Measurements from ENCODE around the gene CDK3.
A peak's percentile ranks its signal among the peaks of the same experiment; 100 is the strongest.

The CDK3 gene

GRCh38 chr17:76049836-76050537 lies 49.3 kb downstream of the CDK3 start:
- TF ChIP-seq TEAD4 (IDR thresholded peaks at IDR 0.05) = no peak
- TF ChIP-seq FOXM1 (IDR thresholded peaks at IDR 0.05; ENCODE audit: borderline replicate concordance, low read depth) = no peak
- TF ChIP-seq EP300 (IDR thresholded peaks at IDR 0.05; ENCODE audit: borderline replicate concordance) = no peak
- TF ChIP-seq TCF12 (IDR thresholded peaks at IDR 0.05; ENCODE audit: low read depth) = no peak
- TF ChIP-seq TAF1 (IDR thresholded peaks at IDR 0.05; ENCODE audit: low read depth) = no peak

GRCh38 chr17:76050538-76051467 lies 50.1 kb downstream of the CDK3 start:
- TF ChIP-seq TCF12 (IDR thresholded peaks at IDR 0.05; ENCODE audit: low read depth) = no peak
- TF ChIP-seq FOXM1 (IDR thresholded peaks at IDR 0.05; ENCODE audit: borderline replicate concordance, low read depth) = no peak
- TF ChIP-seq CEBPB (IDR thresholded peaks at IDR 0.05) = no peak
- no peak for TF ChIP-seq MAX (IDR thresholded peaks at IDR 0.05)
- TF ChIP-seq RAD21 (IDR thresholded peaks at IDR 0.05; ENCODE audit: low read depth) = no peak
- TF ChIP-seq USF1 (IDR thresholded peaks at IDR 0.05) = no peak
- no peak for TF ChIP-seq NFIC (IDR thresholded peaks at IDR 0.05)
- no peak for TF ChIP-seq YY1 (IDR thresholded peaks at IDR 0.05; ENCODE audit: low read depth)
- no peak for TF ChIP-seq ZBTB7A (IDR thresholded peaks at IDR 0.05; ENCODE audit: low read depth)
- TF ChIP-seq CREB1 (IDR thresholded peaks at IDR 0.05; ENCODE audit: low read depth) = no peak

GRCh38 chr17:76051561-76051960 lies 50.9 kb downstream of the CDK3 start:
- TF ChIP-seq EGR1 (IDR thresholded peaks at IDR 0.05) = no peak
- TF ChIP-seq NFIC (IDR thresholded peaks at IDR 0.05) = no peak
- TF ChIP-seq USF1 (IDR thresholded peaks at IDR 0.05) = no peak
- no peak for TF ChIP-seq EP300 (IDR thresholded peaks at IDR 0.05; ENCODE audit: borderline replicate concordance)
- TF ChIP-seq CEBPB (IDR thresholded peaks at IDR 0.05) = no peak
- no peak for TF ChIP-seq ZBTB7A (IDR thresholded peaks at IDR 0.05; ENCODE audit: low read depth)
- TF ChIP-seq TEAD4 (IDR thresholded peaks at IDR 0.05) = no peak

- no peak for TF ChIP-seq EGR1 (IDR thresholded peaks at IDR 0.05)
- no peak for TF ChIP-seq EP300 (IDR thresholded peaks at IDR 0.05; ENCODE audit: borderline replicate concordance)
- no peak for TF ChIP-seq ZBTB7A (IDR thresholded peaks at IDR 0.05; ENCODE audit: low read depth)
- TF ChIP-seq RAD21 (IDR thresholded peaks at IDR 0.05; ENCODE audit: low read depth) = no peak
Observed at GRCh38 chr17:76053246-76054111, 52.8 kb downstream of the CDK3 start.

- TF ChIP-seq TEAD4 (IDR thresholded peaks at IDR 0.05) (peak; percentile 56), NFIC (IDR thresholded peaks at IDR 0.05) (no peak), MAX (IDR thresholded peaks at IDR 0.05) (0 out of 2 replicates have a peak, but pooled peaks have one; percentile 20)
Observed at GRCh38 chr17:76054112-76054476, 53.4 kb downstream of the CDK3 start.

Data from Ishikawa (cell line).